Kidney epithelial cell (primary cell): Measurements from ENCODE around the gene CNN3. TPM values are rescaled to one million over a fixed set of nuclear protein-coding genes. Genes with fewer than 3 reads are reported as not detected.

Source experiments
- DNase-seq: peaks from one replicate; pipeline ENCODE4 v3.0.0-alpha.2; 2010; ENCODE audit warnings: low read depth
- H3K27me3 ChIP-seq: 2 replicates; pipeline ENCODE4 v1.6.0; 2011; ENCODE audit warnings: low read length; ENCODE audit not compliant: control insufficient read depth, insufficient read depth
- H3K36me3 ChIP-seq: 2 replicates; pipeline ENCODE4 v1.5.1; 2011; ENCODE audit warnings: low read length; ENCODE audit not compliant: control insufficient read depth, insufficient read depth
- H3K4me3 ChIP-seq: 2 replicates; pipeline ENCODE4 v1.5.1; 2011; ENCODE audit warnings: low read depth, mild to moderate bottlenecking, control low read depth, low read length
- total RNA-seq: library from RNA; depleted of rRNA; stranded (reverse); fragments of >200 nt; gene quantifications from 2 replicates; pipeline ENCODE4 v1.2.3, GENCODE V29; 2015
- TF ChIP-seq, protein P1 (sequence below): IDR thresholded peaks from 2 replicates; pipeline ENCODE4 v1.5.1; 2011; ENCODE audit warnings: mild to moderate bottlenecking, moderate library complexity, low read length, control low read depth, inconsistent platforms; ENCODE audit not compliant: insufficient read depth, poor library complexity, severe bottlenecking

Gene CNN3
- total RNA-seq, 1 donor from 2014 or later: 223 TPM

DNA sequence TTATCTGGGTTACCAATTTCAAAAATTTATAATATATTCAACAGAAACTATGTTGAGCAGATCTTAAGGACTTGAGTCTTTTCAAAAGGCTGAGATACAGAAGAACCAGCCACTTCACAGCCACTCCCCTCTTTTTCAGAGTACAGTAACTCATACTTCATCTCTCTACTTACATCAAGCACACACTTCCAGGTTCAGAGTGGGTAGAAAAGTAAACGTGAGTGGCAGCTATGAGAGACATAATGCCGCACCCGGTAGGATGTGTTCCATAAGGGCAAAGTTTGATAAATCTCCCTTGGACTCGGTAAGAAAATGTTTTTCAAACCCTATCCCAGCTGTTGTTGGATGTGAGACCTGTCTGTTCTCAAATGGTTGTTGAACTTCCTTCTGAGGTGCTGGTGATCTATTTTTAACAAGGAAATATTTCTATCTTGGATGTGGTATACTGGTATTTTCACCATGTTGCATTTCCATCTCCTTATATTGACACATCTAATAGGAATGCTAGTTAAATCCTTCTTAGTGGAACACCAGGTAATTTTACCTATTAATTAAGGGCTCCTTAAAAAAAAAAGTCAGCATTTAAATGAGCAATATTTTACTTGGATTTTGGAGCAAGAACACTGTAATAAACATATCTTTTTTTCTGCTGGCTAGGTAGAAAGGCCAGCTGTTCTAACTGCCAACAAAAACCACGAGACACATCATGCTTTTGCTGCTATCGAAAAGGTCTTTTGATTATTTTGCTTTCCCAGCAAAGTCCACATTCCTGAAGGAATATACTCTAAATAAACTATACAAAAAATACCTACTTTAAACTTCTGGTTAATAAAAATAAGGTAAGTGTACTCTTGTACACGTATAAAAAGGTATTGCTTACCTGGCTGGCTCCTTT lies 28.2 kb downstream of the CNN3 start:
- Histone ChIP-seq H3K27me3 (no peaks in the 10 kb centered on the region), H3K36me3 (peaks cover 4% of the 10 kb centered on the region), H3K4me3 (no peak overlapping the region)
- TF ChIP-seq, protein P1, sequence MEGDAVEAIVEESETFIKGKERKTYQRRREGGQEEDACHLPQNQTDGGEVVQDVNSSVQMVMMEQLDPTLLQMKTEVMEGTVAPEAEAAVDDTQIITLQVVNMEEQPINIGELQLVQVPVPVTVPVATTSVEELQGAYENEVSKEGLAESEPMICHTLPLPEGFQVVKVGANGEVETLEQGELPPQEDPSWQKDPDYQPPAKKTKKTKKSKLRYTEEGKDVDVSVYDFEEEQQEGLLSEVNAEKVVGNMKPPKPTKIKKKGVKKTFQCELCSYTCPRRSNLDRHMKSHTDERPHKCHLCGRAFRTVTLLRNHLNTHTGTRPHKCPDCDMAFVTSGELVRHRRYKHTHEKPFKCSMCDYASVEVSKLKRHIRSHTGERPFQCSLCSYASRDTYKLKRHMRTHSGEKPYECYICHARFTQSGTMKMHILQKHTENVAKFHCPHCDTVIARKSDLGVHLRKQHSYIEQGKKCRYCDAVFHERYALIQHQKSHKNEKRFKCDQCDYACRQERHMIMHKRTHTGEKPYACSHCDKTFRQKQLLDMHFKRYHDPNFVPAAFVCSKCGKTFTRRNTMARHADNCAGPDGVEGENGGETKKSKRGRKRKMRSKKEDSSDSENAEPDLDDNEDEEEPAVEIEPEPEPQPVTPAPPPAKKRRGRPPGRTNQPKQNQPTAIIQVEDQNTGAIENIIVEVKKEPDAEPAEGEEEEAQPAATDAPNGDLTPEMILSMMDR: no peak
- DNase-seq: no peak

DNA sequence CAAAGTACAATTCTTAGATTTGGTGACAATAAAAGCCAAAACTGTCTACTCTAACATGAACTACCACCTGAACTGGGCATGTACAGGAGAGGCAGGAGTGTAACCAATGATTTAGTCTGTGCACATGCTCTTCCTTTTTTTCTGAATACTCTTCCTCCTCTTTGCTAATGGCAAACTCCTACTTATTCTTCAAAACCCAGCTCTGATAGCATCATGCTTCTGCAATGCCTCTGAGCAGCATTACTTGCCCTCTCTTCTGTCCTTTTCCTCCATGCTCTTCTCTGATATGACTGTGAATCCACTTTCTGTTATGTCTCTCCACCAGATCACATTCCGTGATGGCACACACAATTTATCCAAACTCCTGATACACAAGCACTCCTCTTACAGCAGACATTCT lies 31.4 kb downstream of the CNN3 start:
- DNase-seq: no peak
- TF ChIP-seq, protein P1: no peak
- H3K36me3 ChIP-seq: peaks cover 2% of the 10 kb centered on the region
- H3K27me3 ChIP-seq: no peaks in the 10 kb centered on the region
- H3K4me3 ChIP-seq: no peak overlapping the region

DNA sequence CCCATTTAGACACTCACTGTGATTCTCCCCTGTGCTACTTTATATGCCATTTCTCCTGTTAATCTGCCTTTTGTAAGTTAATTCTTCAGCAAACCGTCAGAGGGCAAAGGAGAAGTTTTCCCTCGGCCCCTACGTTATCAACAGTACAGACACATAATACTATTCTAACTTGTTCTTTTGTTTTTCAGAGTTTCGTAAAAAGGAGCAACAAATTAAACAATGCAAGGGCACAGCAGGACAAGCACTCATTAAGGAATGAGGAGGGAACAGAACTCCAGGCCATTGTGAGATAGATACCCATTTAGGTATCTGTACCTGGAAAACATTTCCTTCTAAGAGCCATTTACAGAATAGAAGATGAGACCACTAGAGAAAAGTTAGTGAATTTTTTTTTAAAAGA lies 32.3 kb downstream of the CNN3 start:
- no peak overlapping the region for H3K4me3 ChIP-seq
- peaks cover 2% of the 10 kb centered on the region for H3K36me3 ChIP-seq
- DNase-seq: no peak
- H3K27me3 ChIP-seq: no peaks in the 10 kb centered on the region
- TF ChIP-seq, protein P1: no peak

DNA sequence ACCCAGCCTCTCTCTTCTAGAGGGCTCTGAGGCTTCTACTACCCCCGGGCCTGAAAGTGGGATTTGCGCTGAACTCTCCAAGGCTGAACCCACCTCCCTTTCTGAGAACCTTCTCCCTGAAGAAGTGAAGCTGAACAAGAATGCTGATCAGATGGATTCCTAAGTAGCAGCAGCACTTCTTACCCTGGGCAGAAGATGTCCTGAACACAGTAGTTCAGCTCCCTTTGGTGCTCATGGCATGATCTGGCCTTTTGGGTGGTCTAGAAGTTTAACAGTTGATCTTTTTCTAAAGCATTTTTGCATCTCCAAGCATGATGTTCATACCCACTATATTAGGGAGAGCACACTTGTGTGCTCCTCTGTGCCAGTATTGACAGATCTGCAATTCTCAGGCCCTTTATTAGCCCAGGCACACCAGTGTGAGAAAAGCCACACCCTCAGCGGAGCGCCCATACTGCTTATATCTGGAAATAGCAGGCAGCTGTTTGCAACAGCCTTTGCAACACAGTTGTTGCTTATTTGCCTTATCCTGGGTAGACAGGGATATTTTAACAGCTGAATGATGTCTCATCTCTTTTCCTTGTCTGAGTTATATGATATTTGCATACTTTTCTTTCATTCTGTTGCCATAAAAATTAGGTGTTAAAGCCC lies 34.2 kb downstream of the CNN3 start:
- Histone ChIP-seq H3K27me3 (no peaks in the 10 kb centered on the region), H3K36me3 (peaks cover 1% of the 10 kb centered on the region), H3K4me3 (no peak overlapping the region)
- no peak for DNase-seq
- TF ChIP-seq, protein P1: no peak

DNA sequence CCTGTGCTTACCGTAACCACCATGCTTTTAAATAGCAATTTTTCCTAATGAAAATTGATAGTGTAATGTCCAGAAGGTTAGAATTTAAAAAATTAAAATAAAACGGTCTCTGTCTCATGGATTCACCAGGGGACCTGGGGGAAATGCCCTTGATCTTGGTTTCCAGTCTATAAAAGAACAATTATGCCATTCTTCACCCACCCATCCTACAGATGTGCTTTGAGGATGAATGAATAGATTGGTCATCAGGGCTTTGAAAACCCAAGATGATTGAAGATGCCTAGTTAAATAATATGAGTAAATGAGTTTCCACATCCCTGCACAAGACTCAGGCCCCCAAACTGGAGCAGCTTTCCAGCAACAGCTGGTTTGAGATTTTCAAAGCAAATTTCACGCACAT lies 38.7 kb downstream of the CNN3 start:
- Histone ChIP-seq H3K27me3 (no peaks in the 10 kb centered on the region), H3K36me3 (no peaks in the 10 kb centered on the region), H3K4me3 (no peak overlapping the region)
- DNase-seq: no peak
- TF ChIP-seq, protein P1: no peak
